ENCODE measurements around the gene SLC25A52.

DNA sequence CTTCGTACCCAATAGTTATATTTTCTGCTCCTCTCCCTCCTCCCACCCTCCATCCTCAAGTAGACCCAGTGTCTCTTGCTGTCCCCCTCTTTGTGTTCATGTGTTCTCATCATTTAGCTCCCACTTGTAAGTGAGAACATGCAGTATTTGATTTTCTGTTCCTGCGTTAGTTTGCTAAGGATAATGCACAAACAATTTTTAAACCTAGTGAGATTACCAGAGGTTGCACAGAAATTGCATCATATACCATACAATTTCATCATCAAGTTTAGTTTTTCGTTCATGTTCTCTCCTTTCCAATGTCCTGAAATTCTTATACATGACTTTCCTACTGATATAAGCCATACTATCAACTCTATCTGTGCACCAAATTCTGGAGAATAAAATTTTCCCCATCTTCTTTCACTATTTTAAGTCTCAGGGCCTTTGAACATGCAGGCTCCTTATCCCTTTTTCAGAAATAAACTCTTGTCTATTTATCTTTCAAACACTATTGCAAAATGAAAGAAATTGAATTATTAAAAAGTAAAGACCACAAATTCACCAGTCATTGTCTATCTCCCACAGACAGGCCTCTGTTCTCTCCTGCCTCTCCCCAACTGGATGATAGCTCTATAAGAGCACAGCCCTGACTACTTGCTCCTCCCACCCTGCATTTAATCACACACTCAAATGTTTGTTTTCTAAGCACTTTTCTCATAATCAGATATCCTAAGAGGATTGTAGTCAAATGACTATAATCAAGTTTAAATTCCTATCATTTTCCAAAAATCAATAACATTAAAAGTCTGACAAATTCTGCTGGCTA, 49.1 kb downstream of the SLC25A52 start:
- TF ChIP-seq, protein P1, sequence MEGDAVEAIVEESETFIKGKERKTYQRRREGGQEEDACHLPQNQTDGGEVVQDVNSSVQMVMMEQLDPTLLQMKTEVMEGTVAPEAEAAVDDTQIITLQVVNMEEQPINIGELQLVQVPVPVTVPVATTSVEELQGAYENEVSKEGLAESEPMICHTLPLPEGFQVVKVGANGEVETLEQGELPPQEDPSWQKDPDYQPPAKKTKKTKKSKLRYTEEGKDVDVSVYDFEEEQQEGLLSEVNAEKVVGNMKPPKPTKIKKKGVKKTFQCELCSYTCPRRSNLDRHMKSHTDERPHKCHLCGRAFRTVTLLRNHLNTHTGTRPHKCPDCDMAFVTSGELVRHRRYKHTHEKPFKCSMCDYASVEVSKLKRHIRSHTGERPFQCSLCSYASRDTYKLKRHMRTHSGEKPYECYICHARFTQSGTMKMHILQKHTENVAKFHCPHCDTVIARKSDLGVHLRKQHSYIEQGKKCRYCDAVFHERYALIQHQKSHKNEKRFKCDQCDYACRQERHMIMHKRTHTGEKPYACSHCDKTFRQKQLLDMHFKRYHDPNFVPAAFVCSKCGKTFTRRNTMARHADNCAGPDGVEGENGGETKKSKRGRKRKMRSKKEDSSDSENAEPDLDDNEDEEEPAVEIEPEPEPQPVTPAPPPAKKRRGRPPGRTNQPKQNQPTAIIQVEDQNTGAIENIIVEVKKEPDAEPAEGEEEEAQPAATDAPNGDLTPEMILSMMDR (conservative IDR thresholded peaks at IDR 0.05; ENCODE audit: low read depth in 2 of 2) = no peak
- TF ChIP-seq EZH2phosphoT487 (IDR thresholded peaks at IDR 0.05; ENCODE audit: unreplicated experiment) (no peak), EZH2 (IDR thresholded peaks at IDR 0.05; ENCODE audit: low read depth, unreplicated experiment) (no peak), POLR2AphosphoS5 (IDR thresholded peaks at IDR 0.05; ENCODE audit: low read depth) (no peak)
- TF ChIP-seq, protein P2, sequence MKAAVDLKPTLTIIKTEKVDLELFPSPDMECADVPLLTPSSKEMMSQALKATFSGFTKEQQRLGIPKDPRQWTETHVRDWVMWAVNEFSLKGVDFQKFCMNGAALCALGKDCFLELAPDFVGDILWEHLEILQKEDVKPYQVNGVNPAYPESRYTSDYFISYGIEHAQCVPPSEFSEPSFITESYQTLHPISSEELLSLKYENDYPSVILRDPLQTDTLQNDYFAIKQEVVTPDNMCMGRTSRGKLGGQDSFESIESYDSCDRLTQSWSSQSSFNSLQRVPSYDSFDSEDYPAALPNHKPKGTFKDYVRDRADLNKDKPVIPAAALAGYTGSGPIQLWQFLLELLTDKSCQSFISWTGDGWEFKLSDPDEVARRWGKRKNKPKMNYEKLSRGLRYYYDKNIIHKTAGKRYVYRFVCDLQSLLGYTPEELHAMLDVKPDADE (IDR thresholded peaks at IDR 0.05) = no peak
- TF ChIP-seq, protein P3, sequence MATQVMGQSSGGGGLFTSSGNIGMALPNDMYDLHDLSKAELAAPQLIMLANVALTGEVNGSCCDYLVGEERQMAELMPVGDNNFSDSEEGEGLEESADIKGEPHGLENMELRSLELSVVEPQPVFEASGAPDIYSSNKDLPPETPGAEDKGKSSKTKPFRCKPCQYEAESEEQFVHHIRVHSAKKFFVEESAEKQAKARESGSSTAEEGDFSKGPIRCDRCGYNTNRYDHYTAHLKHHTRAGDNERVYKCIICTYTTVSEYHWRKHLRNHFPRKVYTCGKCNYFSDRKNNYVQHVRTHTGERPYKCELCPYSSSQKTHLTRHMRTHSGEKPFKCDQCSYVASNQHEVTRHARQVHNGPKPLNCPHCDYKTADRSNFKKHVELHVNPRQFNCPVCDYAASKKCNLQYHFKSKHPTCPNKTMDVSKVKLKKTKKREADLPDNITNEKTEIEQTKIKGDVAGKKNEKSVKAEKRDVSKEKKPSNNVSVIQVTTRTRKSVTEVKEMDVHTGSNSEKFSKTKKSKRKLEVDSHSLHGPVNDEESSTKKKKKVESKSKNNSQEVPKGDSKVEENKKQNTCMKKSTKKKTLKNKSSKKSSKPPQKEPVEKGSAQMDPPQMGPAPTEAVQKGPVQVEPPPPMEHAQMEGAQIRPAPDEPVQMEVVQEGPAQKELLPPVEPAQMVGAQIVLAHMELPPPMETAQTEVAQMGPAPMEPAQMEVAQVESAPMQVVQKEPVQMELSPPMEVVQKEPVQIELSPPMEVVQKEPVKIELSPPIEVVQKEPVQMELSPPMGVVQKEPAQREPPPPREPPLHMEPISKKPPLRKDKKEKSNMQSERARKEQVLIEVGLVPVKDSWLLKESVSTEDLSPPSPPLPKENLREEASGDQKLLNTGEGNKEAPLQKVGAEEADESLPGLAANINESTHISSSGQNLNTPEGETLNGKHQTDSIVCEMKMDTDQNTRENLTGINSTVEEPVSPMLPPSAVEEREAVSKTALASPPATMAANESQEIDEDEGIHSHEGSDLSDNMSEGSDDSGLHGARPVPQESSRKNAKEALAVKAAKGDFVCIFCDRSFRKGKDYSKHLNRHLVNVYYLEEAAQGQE (IDR thresholded peaks at IDR 0.05; ENCODE audit: unreplicated experiment) = no peak

Data from GM23338 (cell line).